HEK293T (cell line): ENCODE results near the gene GPHA2.

Experiments used
- CTBP1 ChIP-seq: fragments of 450-650 bp; IDR thresholded peaks from 2 replicates; pipeline ENCODE4 v1.6.1; 2016; ENCODE audit warnings: borderline replicate concordance
- FOXM1 ChIP-seq: fragments of 450-650 bp; IDR thresholded peaks from 2 replicates; pipeline ENCODE4 v1.6.1; 2017; ENCODE audit warnings: mild to moderate bottlenecking, borderline replicate concordance
- HDGF ChIP-seq: fragments of 450-650 bp; IDR thresholded peaks from 2 replicates; pipeline ENCODE4 v1.6.1; 2017; ENCODE audit warnings: antibody characterized with exemption, borderline replicate concordance
- SP1 ChIP-seq: fragments of 450-650 bp; IDR thresholded peaks from 2 replicates; pipeline ENCODE4 v1.6.1; 2017

- TF ChIP-seq FOXM1 (no peak), SP1 (no peak), HDGF (no peak), CTBP1 (no peak)
Measured at GRCh38 chr11:64888406-64888728, 47.3 kb downstream of the GPHA2 start.
